ENCODE data around the gene RMND5B. TPM values are rescaled to one million over a fixed set of nuclear protein-coding genes. Genes with fewer than 3 reads are reported as not detected.

Gene RMND5B
- total and polyA plus RNA-seq, 3 donors from 2014 or later, result 73.0 to 181 (median 102) TPM

- no peaks in the 10 kb centered on the region for H3K9me3 ChIP-seq
- H3K27me3 ChIP-seq, result no peaks in the 10 kb centered on the region
- 49 to 60% methylated on average over 6 of the region's 6 CpGs for WGBS, 2 donors
- intact Hi-C loops (cut with DNase I; ENCODE audit: low total_unique reads), result no loop called here
- H3K36me3 ChIP-seq (ENCODE audit: low read depth, missing control alignments), result no peaks in the 10 kb centered on the region
- H3K4me3 ChIP-seq, result no peak overlapping the region
- H3K4me1 ChIP-seq, result no peaks in the 10 kb centered on the region
- no peak for TF ChIP-seq CTCF (IDR thresholded peaks at IDR 0.05)
- TF ChIP-seq POLR2A (IDR thresholded peaks at IDR 0.05), result no peak
- no peak for DNase-seq
- H3K27ac ChIP-seq, result no peak overlapping the region
Observed at GRCh38 chr5:178186427-178186826, 55.6 kb downstream of the RMND5B start.

GRCh38 chr5:178187014-178187413 is 56.2 kb downstream of the RMND5B start, which contains the start of gene GMCL2:
Gene GMCL2, minus strand, starts transcription at chr5:178187371. Its CDS starts 72 bp downstream, at chr5:178187299.
- no peak within 1 kb of the TSS for H3K27ac ChIP-seq
- WGBS, 2 donors, result 57 to 65% methylated on average over 10 to 27 of the region's 27 CpGs

GRCh38 chr5:178189433-178189832 is 58.6 kb downstream of the RMND5B start:
- WGBS, 2 donors, result 47 to 52% methylated on average over 2 of the region's 2 CpGs
- no peak for TF ChIP-seq POLR2A (IDR thresholded peaks at IDR 0.05)
- Histone ChIP-seq H3K4me1 (no peaks in the 10 kb centered on the region), H3K4me3 (no peak overlapping the region), H3K36me3 (ENCODE audit: low read depth, missing control alignments) (no peaks in the 10 kb centered on the region), H3K27me3 (no peaks in the 10 kb centered on the region), H3K9me3 (no peaks in the 10 kb centered on the region), H3K27ac (no peak overlapping the region)
- intact Hi-C loops (cut with DNase I; ENCODE audit: low total_unique reads), result no loop called here
- no peak for DNase-seq

More at GRCh38 chr5:178187014-178187413, 56.2 kb downstream of the RMND5B start, which contains the start of gene GMCL2:
- Histone ChIP-seq H3K4me1 (no peaks in the 10 kb centered on the region), H3K27me3 (no peaks in the 10 kb centered on the region), H3K36me3 (ENCODE audit: low read depth, missing control alignments) (no peaks in the 10 kb centered on the region), H3K9me3 (no peaks in the 10 kb centered on the region), H3K4me3 (no peak within 1 kb of the TSS)
- TF ChIP-seq CTCF (IDR thresholded peaks at IDR 0.05) (no peak), POLR2A (IDR thresholded peaks at IDR 0.05) (no peak)
- DNase-seq, result no peak
- intact Hi-C loops (cut with DNase I; ENCODE audit: low total_unique reads), result no loop called here

GRCh38 chr5:178191661-178192060 is 60.8 kb downstream of the RMND5B start:
- no peaks in the 10 kb centered on the region for H3K27me3 ChIP-seq
- H3K4me1 ChIP-seq, result no peaks in the 10 kb centered on the region
- no peaks in the 10 kb centered on the region for H3K9me3 ChIP-seq
- no peaks in the 10 kb centered on the region for H3K36me3 ChIP-seq (ENCODE audit: low read depth, missing control alignments)
- TF ChIP-seq POLR2A (IDR thresholded peaks at IDR 0.05), result no peak
- no peak for TF ChIP-seq CTCF (IDR thresholded peaks at IDR 0.05)
- WGBS, 2 donors, result 80 to 83% methylated on average over 4 of the region's 4 CpGs
- DNase-seq, result no peak
- H3K27ac ChIP-seq, result no peak overlapping the region
- intact Hi-C loops (cut with DNase I; ENCODE audit: low total_unique reads), result no loop called here
- H3K4me3 ChIP-seq, result no peak overlapping the region

GRCh38 chr5:178192244-178192643 is 61.4 kb downstream of the RMND5B start:
- Histone ChIP-seq H3K4me1 (no peaks in the 10 kb centered on the region), H3K27ac (no peak overlapping the region), H3K9me3 (no peaks in the 10 kb centered on the region), H3K36me3 (ENCODE audit: low read depth, missing control alignments) (no peaks in the 10 kb centered on the region), H3K4me3 (no peak overlapping the region), H3K27me3 (no peaks in the 10 kb centered on the region)
- WGBS, 2 donors, result 39 to 52% methylated on average over 2 of the region's 2 CpGs
- intact Hi-C loops (cut with DNase I; ENCODE audit: low total_unique reads), result no loop called here
- no peak for DNase-seq
- TF ChIP-seq CTCF (IDR thresholded peaks at IDR 0.05) (no peak), POLR2A (IDR thresholded peaks at IDR 0.05) (no peak)
